ENCODE data around the gene CDA.
"Not testable (repeated sequence)": the region's sequence is repeated elsewhere in the genome, so short reads cannot be mapped to it uniquely, and the experiment has no call there.

CDA gene

GRCh38 chr1:20604678-20605077, 15.8 kb downstream of the CDA start:
- no peaks in the 10 kb centered on the region for H3K9me2 ChIP-seq (replicated peaks; ENCODE audit: control insufficient read depth, low read length)
- H3K36me3 ChIP-seq (ENCODE audit: control insufficient read depth, low read length), result no peaks in the 10 kb centered on the region
- no peaks in the 10 kb centered on the region for H3K79me2 ChIP-seq (ENCODE audit: control insufficient read depth, low read length)
- no peak overlapping the region for H3K4me3 ChIP-seq (ENCODE audit: low read length)
- no peaks in the 10 kb centered on the region for H3F3A ChIP-seq (ENCODE audit: control insufficient read depth, insufficient read depth)
- H3K27ac ChIP-seq (ENCODE audit: low read depth, low read length), result no peak overlapping the region
- H3K9me3 ChIP-seq (ENCODE audit: control insufficient read depth, insufficient read depth, low read length), result no peaks in the 10 kb centered on the region
- no peak overlapping the region for H3K4me2 ChIP-seq (ENCODE audit: low read length)
- TF ChIP-seq, protein P1, sequence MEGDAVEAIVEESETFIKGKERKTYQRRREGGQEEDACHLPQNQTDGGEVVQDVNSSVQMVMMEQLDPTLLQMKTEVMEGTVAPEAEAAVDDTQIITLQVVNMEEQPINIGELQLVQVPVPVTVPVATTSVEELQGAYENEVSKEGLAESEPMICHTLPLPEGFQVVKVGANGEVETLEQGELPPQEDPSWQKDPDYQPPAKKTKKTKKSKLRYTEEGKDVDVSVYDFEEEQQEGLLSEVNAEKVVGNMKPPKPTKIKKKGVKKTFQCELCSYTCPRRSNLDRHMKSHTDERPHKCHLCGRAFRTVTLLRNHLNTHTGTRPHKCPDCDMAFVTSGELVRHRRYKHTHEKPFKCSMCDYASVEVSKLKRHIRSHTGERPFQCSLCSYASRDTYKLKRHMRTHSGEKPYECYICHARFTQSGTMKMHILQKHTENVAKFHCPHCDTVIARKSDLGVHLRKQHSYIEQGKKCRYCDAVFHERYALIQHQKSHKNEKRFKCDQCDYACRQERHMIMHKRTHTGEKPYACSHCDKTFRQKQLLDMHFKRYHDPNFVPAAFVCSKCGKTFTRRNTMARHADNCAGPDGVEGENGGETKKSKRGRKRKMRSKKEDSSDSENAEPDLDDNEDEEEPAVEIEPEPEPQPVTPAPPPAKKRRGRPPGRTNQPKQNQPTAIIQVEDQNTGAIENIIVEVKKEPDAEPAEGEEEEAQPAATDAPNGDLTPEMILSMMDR (IDR thresholded peaks at IDR 0.05; ENCODE audit: low read depth, low read length, poor library complexity, severe bottlenecking), result no peak
- TF ChIP-seq EZH2phosphoT487 (IDR thresholded peaks at IDR 0.05; ENCODE audit: borderline replicate concordance, low read length), result no peak
- peaks cover 7% of the 10 kb centered on the region; the same call in 1 of the 2 replicates for H3K27me3 ChIP-seq (ENCODE audit: control insufficient read depth, low read length)
- no peaks in the 10 kb centered on the region for H4K20me1 ChIP-seq (ENCODE audit: control insufficient read depth, insufficient read depth, low read depth, low read length)
- no peaks in the 10 kb centered on the region for H3K4me1 ChIP-seq (ENCODE audit: control insufficient read depth, low read length)

DNA sequence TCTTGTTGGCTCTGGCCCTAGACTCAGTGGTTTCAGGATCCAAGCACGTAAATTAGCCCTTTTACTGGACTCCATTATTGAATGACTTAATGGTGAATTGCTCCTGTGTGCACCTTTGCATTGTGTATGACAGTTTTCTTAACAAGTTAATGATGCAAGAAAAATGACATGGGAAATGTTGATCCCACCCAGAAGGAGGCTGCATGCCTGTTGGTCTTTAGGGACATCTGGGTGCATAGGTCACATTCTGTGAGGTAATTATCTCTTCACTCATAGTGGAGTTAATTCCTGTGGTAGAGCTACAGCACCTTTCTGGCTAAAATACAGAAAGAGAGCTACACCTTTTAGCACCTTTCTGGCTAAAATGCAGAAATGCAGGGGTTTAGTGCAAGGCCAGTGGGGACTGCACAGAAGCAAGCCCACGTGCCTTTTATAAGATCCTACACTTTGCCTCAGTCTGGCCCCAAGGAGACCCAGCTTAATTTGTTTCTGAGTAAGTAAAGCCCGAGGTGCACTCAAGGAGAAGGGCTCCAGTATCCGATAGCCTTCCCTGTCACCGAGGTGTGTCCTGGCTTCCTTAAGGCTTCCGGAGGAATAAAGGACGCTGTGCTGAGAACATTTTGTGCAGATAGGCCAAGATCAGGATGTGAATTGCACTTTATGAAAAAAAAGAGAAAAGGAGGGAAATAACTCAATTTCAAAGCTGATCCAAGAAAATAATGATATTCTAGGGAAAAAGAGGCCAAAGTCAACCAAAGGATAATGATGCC, 18.1 kb downstream of the CDA start:
- H4K20me1 ChIP-seq (ENCODE audit: control insufficient read depth, insufficient read depth, low read depth, low read length); H3K9me3 ChIP-seq (ENCODE audit: control insufficient read depth, insufficient read depth, low read length); H3K9me2 ChIP-seq (replicated peaks; ENCODE audit: control insufficient read depth, low read length); H3F3A ChIP-seq (ENCODE audit: control insufficient read depth, insufficient read depth); H3K79me2 ChIP-seq (ENCODE audit: control insufficient read depth, low read length); H3K27me3 ChIP-seq (ENCODE audit: control insufficient read depth, low read length); H3K4me3 ChIP-seq (ENCODE audit: low read length); H3K36me3 ChIP-seq (ENCODE audit: control insufficient read depth, low read length); H3K4me1 ChIP-seq (ENCODE audit: control insufficient read depth, low read length); H3K27ac ChIP-seq (ENCODE audit: low read depth, low read length); H3K4me2 ChIP-seq (ENCODE audit: low read length): not testable (repeated sequence)

GRCh38 chr1:20609541-20609940, 20.6 kb downstream of the CDA start:
- H3K4me1 ChIP-seq (ENCODE audit: control insufficient read depth, low read length), result no peaks in the 10 kb centered on the region
- no peaks in the 10 kb centered on the region for H3K9me2 ChIP-seq (replicated peaks; ENCODE audit: control insufficient read depth, low read length)
- H3K9me3 ChIP-seq (ENCODE audit: control insufficient read depth, insufficient read depth, low read length), result no peaks in the 10 kb centered on the region
- no peak for TF ChIP-seq EZH2phosphoT487 (IDR thresholded peaks at IDR 0.05; ENCODE audit: borderline replicate concordance, low read length)
- TF ChIP-seq, protein P1 (IDR thresholded peaks at IDR 0.05; ENCODE audit: low read depth, low read length, poor library complexity, severe bottlenecking), result no peak
- H3K4me2 ChIP-seq (ENCODE audit: low read length), result no peak overlapping the region
- no peak overlapping the region for H3K27ac ChIP-seq (ENCODE audit: low read depth, low read length)
- no peak overlapping the region for H3K4me3 ChIP-seq (ENCODE audit: low read length)
- H3F3A ChIP-seq (ENCODE audit: control insufficient read depth, insufficient read depth), result no peaks in the 10 kb centered on the region
- H3K27me3 ChIP-seq (ENCODE audit: control insufficient read depth, low read length), result peaks cover 7% of the 10 kb centered on the region; the same call in 1 of the 2 replicates
- H4K20me1 ChIP-seq (ENCODE audit: control insufficient read depth, insufficient read depth, low read depth, low read length), result no peaks in the 10 kb centered on the region
- no peaks in the 10 kb centered on the region for H3K36me3 ChIP-seq (ENCODE audit: control insufficient read depth, low read length)
- no peaks in the 10 kb centered on the region for H3K79me2 ChIP-seq (ENCODE audit: control insufficient read depth, low read length)

- Histone ChIP-seq H3K27ac (ENCODE audit: low read depth, low read length) (no peak overlapping the region), H3K79me2 (ENCODE audit: control insufficient read depth, low read length) (no peaks in the 10 kb centered on the region), H3K4me2 (ENCODE audit: low read length) (no peak overlapping the region), H3K36me3 (ENCODE audit: control insufficient read depth, low read length) (no peaks in the 10 kb centered on the region), H3K4me1 (ENCODE audit: control insufficient read depth, low read length) (no peaks in the 10 kb centered on the region), H4K20me1 (ENCODE audit: control insufficient read depth, insufficient read depth, low read depth, low read length) (no peaks in the 10 kb centered on the region), H3K27me3 (ENCODE audit: control insufficient read depth, low read length) (peaks cover 7% of the 10 kb centered on the region; the same call in 1 of the 2 replicates), H3K9me3 (ENCODE audit: control insufficient read depth, insufficient read depth, low read length) (no peaks in the 10 kb centered on the region), H3K4me3 (ENCODE audit: low read length) (no peak overlapping the region), H3K9me2 (replicated peaks; ENCODE audit: control insufficient read depth, low read length) (no peaks in the 10 kb centered on the region), H3F3A (ENCODE audit: control insufficient read depth, insufficient read depth) (no peaks in the 10 kb centered on the region)
- TF ChIP-seq, protein P1 (IDR thresholded peaks at IDR 0.05; ENCODE audit: low read depth, low read length, poor library complexity, severe bottlenecking), result no peak
- TF ChIP-seq EZH2phosphoT487 (IDR thresholded peaks at IDR 0.05; ENCODE audit: borderline replicate concordance, low read length), result no peak
Measured at GRCh38 chr1:20610970-20611369, 22.1 kb downstream of the CDA start.

Measured in DOHH2 (cell line).